Nephron progenitor cell (in vitro differentiated cells): ENCODE data around the gene CXCR1.

Source experiments
- DNase-seq: peaks from one replicate; pipeline ENCODE4 v3.0.0; 2021
- H3K27ac Mint-ChIP-seq: 2 replicates; pipeline ENCODE4 v1.8.0; 2021; ENCODE audit warnings: mild to moderate bottlenecking, moderate library complexity, mixed read lengths
- H3K27me3 Mint-ChIP-seq: 2 replicates; pipeline ENCODE4 v1.8.0; 2021; ENCODE audit warnings: mild to moderate bottlenecking, low read depth, mixed read lengths; ENCODE audit not compliant: poor library complexity
- H3K36me3 Mint-ChIP-seq: 2 replicates; pipeline ENCODE4 v1.8.0; 2021; ENCODE audit warnings: low read depth, mixed read lengths
- H3K4me1 Mint-ChIP-seq: 2 replicates; pipeline ENCODE4 v1.8.0; 2021; ENCODE audit warnings: mixed read lengths
- H3K4me3 Mint-ChIP-seq: 2 replicates; pipeline ENCODE4 v1.8.0; 2021; ENCODE audit warnings: mild to moderate bottlenecking, moderate library complexity, mixed read lengths
- H3K9me3 Mint-ChIP-seq: 2 replicates; pipeline ENCODE4 v1.8.0; 2021; ENCODE audit warnings: mild to moderate bottlenecking, moderate library complexity, mixed read lengths
- TF ChIP-seq, protein P1 (sequence below): fragments of 200-600 bp; sonication (generic); IDR thresholded peaks from 2 replicates; pipeline ENCODE4 v1.5.0; 2021; ENCODE audit warnings: antibody characterized with exemption

CXCR1 gene

GRCh38 chr2:218194880-218195279 lies 28.1 kb upstream of the CXCR1 start:
- no peak overlapping the region for H3K27ac Mint-ChIP-seq
- no peaks in the 10 kb centered on the region for H3K9me3 Mint-ChIP-seq
- TF ChIP-seq, protein P1, sequence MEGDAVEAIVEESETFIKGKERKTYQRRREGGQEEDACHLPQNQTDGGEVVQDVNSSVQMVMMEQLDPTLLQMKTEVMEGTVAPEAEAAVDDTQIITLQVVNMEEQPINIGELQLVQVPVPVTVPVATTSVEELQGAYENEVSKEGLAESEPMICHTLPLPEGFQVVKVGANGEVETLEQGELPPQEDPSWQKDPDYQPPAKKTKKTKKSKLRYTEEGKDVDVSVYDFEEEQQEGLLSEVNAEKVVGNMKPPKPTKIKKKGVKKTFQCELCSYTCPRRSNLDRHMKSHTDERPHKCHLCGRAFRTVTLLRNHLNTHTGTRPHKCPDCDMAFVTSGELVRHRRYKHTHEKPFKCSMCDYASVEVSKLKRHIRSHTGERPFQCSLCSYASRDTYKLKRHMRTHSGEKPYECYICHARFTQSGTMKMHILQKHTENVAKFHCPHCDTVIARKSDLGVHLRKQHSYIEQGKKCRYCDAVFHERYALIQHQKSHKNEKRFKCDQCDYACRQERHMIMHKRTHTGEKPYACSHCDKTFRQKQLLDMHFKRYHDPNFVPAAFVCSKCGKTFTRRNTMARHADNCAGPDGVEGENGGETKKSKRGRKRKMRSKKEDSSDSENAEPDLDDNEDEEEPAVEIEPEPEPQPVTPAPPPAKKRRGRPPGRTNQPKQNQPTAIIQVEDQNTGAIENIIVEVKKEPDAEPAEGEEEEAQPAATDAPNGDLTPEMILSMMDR: no peak
- no peaks in the 10 kb centered on the region for H3K4me1 Mint-ChIP-seq
- H3K4me3 Mint-ChIP-seq: no peak overlapping the region
- no peaks in the 10 kb centered on the region for H3K36me3 Mint-ChIP-seq
- no peak for DNase-seq
- H3K27me3 Mint-ChIP-seq: peaks cover 33% of the 10 kb centered on the region

DNA sequence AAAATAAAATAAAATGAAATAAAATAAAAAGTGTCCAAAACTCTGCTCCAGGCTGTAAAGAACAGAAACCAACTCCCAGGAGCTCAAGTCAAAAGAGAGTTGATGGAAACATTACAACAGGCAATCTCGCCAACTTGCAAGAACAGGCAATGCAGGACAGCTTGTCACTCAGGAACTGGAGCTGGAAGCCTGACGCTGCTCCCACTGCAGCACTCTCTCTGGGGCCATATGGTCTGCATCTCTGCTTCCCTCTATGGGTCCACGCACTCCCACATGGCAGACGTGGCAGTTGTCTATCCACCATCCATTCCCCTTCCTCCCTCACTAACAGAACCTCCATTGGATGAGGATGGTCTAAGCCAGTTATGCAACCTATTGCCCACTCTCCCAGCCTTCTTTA lies 26.9 kb upstream of the CXCR1 start:
- TF ChIP-seq, protein P1: no peak
- no peak for DNase-seq
- no peak overlapping the region for H3K4me3 Mint-ChIP-seq
- H3K36me3 Mint-ChIP-seq: no peaks in the 10 kb centered on the region
- H3K4me1 Mint-ChIP-seq: no peaks in the 10 kb centered on the region
- H3K9me3 Mint-ChIP-seq: no peaks in the 10 kb centered on the region
- H3K27me3 Mint-ChIP-seq: peaks cover 33% of the 10 kb centered on the region
- H3K27ac Mint-ChIP-seq: no peak overlapping the region

DNA sequence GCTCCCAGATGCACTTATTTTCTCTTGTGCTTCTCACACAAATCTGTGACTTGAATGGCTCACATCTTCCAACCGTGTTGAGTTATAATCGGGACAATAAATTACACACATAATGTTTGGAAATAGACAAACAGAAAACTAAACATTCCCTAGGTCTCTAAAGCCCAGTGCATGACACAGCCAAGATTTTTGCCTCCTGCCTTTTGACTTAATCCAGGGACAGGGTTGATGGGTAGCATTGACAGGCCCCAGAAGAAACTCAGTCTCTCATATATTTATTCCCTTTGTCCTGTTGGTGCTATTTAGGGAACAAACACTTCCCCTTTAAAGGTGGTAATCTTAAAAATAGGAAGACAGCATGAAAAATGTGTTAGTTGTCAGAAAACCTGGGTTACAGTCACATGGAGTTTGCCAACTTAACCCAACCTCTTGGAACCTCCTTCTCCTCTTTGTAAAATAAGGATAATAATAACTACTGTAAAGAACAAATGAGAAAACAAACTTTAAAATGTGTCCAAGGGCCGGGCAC lies 26.2 kb upstream of the CXCR1 start:
- peaks cover 29% of the 10 kb centered on the region for H3K27me3 Mint-ChIP-seq
- H3K27ac Mint-ChIP-seq: no peak overlapping the region
- DNase-seq: no peak
- no peaks in the 10 kb centered on the region for H3K36me3 Mint-ChIP-seq
- TF ChIP-seq, protein P1: no peak
- no peak overlapping the region for H3K4me3 Mint-ChIP-seq
- H3K9me3 Mint-ChIP-seq: no peaks in the 10 kb centered on the region
- no peaks in the 10 kb centered on the region for H3K4me1 Mint-ChIP-seq

DNA sequence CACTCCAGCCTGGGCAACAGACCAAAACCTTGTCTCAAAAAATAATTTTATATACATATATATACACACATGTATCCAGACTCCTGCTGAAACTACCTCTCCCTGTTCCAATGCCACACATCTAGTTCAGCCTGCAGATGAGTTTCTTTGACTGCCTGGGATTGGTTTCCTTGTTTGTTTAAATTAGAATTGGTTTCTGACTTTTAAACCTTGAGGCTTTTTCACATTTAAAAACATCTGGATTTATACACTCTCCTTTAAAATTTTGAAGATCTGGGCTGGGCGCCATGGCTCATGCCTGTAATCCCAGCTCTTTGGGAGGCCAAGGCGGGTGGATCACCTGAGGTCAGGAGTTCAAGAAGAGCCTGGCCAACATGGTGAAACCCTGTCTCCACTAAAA lies 21.8 kb upstream of the CXCR1 start:
- Mint-ChIP-seq H3K36me3 (no peaks in the 10 kb centered on the region), H3K27ac (no peak overlapping the region), H3K9me3 (no peaks in the 10 kb centered on the region), H3K4me1 (peaks cover 5% of the 10 kb centered on the region), H3K4me3 (no peak overlapping the region), H3K27me3 (peaks cover 22% of the 10 kb centered on the region)
- no peak for DNase-seq
- TF ChIP-seq, protein P1: no peak

DNA sequence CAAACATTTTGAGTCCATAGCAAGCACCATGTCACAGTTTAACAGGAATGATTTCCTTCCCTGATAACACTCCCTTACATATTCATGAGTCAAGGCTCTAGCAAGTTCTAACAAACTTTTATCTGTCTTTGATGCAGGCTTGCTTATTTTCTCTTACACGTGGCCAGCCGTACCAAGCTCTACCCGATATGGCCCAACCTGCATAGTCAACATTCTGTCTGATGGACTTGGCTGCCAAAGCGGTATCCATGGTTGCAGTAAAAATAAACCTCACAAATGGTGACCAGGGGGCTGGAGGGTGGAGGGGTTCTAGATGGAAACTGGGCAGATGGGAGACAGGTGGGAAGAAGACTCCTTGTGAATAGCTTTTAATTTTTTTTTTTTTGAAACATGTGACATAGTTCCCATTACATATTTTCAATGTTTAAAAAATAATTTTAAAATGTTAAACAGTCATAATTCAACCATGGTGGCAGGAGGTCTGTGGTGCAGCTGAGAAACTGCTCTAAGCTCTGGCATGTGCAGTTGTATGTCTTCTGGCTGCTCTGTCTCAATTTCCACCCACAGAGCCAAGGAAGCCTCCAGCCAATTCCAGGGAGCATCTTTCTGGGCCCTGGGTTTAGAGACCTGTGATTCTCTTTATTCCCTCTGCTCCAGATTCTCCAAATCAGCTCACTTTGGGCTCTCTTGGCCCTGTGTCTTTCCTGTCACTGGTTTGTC lies 20.7 kb upstream of the CXCR1 start:
- H3K36me3 Mint-ChIP-seq: no peaks in the 10 kb centered on the region
- TF ChIP-seq, protein P1: no peak

DNA sequence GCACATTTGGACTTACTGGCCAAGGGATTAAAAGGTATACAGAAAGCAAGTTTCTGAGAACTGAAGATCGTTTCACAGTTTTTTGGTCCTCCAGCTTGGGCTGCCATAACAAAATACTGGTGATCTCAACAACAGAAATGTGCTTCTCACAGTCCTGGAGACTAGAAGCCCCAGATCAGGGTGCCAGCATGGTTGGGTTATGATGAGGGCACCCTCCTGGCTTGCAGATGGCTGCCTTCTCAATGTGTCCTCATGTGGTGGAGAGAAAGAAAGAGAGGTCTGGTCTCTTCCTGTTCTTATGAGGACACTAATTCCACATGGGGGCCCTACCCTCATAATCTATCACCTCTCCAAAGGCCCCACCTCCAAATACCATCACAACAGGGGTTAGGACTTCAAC lies 20.1 kb upstream of the CXCR1 start:
- Mint-ChIP-seq H3K9me3 (no peaks in the 10 kb centered on the region), H3K27me3 (peaks cover 25% of the 10 kb centered on the region), H3K36me3 (no peaks in the 10 kb centered on the region), H3K4me1 (peaks cover 5% of the 10 kb centered on the region), H3K27ac (peak overlapping the region; percentile 31), H3K4me3 (no peak overlapping the region)
- no peak for DNase-seq
- TF ChIP-seq, protein P1: no peak

More for the DNA sequence above, 20.7 kb upstream of the CXCR1 start:
- Mint-ChIP-seq H3K9me3 (no peaks in the 10 kb centered on the region), H3K4me1 (peaks cover 5% of the 10 kb centered on the region), H3K27ac (peak overlapping the region; percentile 31), H3K27me3 (peaks cover 22% of the 10 kb centered on the region), H3K4me3 (no peak overlapping the region)
- DNase-seq: no peak
